Endodermal cell (in vitro differentiated cells): ENCODE measurements around the gene CYP27C1. TPM values are rescaled to one million over a fixed set of nuclear protein-coding genes. Genes with fewer than 3 reads are reported as not detected.
A peak's percentile ranks its signal among the peaks of the same experiment; 100 is the strongest.
"Not testable (repeated sequence)": the region's sequence is repeated elsewhere in the genome, so short reads cannot be mapped to it uniquely, and the experiment has no call there.

Experiments used
- DNase-seq: peaks from one replicate; pipeline ENCODE4 v3.0.0-alpha.2; 2017
- H3K27ac ChIP-seq: 2 replicates; pipeline ENCODE4 v1.5.1; 2013; ENCODE audit warnings: mild to moderate bottlenecking, low read depth, low read length, moderate library complexity
- H3K27me3 ChIP-seq: 2 replicates; pipeline ENCODE4 v1.6.1; 2013; ENCODE audit warnings: mild to moderate bottlenecking, low read length, moderate library complexity; ENCODE audit not compliant: insufficient read depth, control insufficient read depth, poor library complexity, severe bottlenecking
- H3K36me3 ChIP-seq: 2 replicates; pipeline ENCODE4 v1.7.0; 2013; ENCODE audit warnings: mild to moderate bottlenecking, low read length, moderate library complexity; ENCODE audit not compliant: control insufficient read depth, insufficient read depth
- H3K4me1 ChIP-seq: one replicate; pipeline ENCODE4 v1.7.0; 2013; ENCODE audit warnings: low read length; ENCODE audit not compliant: control insufficient read depth, insufficient read depth
- H3K4me3 ChIP-seq: 2 replicates; pipeline ENCODE4 v1.5.1; 2013; ENCODE audit warnings: mild to moderate bottlenecking, low read length, moderate library complexity
- H3K9ac ChIP-seq: 2 replicates; pipeline ENCODE4 v1.6.1; 2013; ENCODE audit warnings: mild to moderate bottlenecking, low read length, moderate library complexity; ENCODE audit not compliant: poor library complexity, severe bottlenecking; ENCODE audit errors: extremely low read depth
- H3K9me3 ChIP-seq: 2 replicates; pipeline ENCODE4 v1.6.1; 2013; ENCODE audit warnings: mild to moderate bottlenecking, low read length, moderate library complexity; ENCODE audit not compliant: control insufficient read depth
- H3K27ac Mint-ChIP-seq: 2 replicates; pipeline ENCODE4 v1.8.0; 2020; ENCODE audit warnings: mixed read lengths
- H3K27me3 Mint-ChIP-seq: 2 replicates; pipeline ENCODE4 v1.8.0; 2021; ENCODE audit warnings: mild to moderate bottlenecking, mixed read lengths; ENCODE audit not compliant: insufficient read depth
- H3K36me3 Mint-ChIP-seq: 2 replicates; pipeline ENCODE4 v1.8.0; 2020; ENCODE audit warnings: low read depth, mixed read lengths
- H3K4me1 Mint-ChIP-seq: 2 replicates; pipeline ENCODE4 v1.8.0; 2020; ENCODE audit warnings: mixed read lengths
- H3K4me3 Mint-ChIP-seq: 2 replicates; pipeline ENCODE4 v1.8.0; 2020; ENCODE audit warnings: mild to moderate bottlenecking, moderate library complexity, mixed read lengths
- H3K9me3 Mint-ChIP-seq: 2 replicates; pipeline ENCODE4 v1.8.0; 2020; ENCODE audit warnings: mild to moderate bottlenecking, mixed read lengths
- CTCF ChIP-seq: fragments of 200-600 bp; sonication (generic); conservative IDR thresholded peaks from 2 replicates; pipeline ENCODE4 v1.5.0; 2021; ENCODE audit warnings: antibody characterized with exemption, mild to moderate bottlenecking
- WGBS, 2 experiments: methylation state at CpG; one replicate each; pipeline versions ENCODE4 v1.1.5 to v1.1.7; 2013; ENCODE audit warnings: missing lambda C conversion rate in 2 of 2, mixed read lengths in 1 of 2; ENCODE audit not compliant: insufficient coverage in 1 of 2, insufficient read length in 1 of 2; 5-methylcytosine and 5-hydroxymethylcytosine counted together
- total RNA-seq, 2 donors: library from RNA; stranded (reverse); fragmentation: NEBNext Ultra II Directional in 1 of 2; extraction: Animal tissue kit (Norgen Biotek cat#: 25700) in 1 of 2; gene quantifications; 2 replicates in 1 of 2; 3 replicates in 1 of 2; pipeline ENCODE4 v1.2.1, GENCODE V29; 2021

The CYP27C1 gene
- total RNA-seq, 2 donors from 2014 or later = 4.4 to 4.9 TPM

- Mint-ChIP-seq H3K4me3 (no peak overlapping the region), H3K27me3 (no peaks in the 10 kb centered on the region), H3K9me3 (peaks cover 4% of the 10 kb centered on the region), H3K4me1 (peaks cover 22% of the 10 kb centered on the region), H3K27ac (no peak overlapping the region), H3K36me3 (no peaks in the 10 kb centered on the region)
- 90 to 100% methylated on average over 2 to 4 of the region's 4 CpGs for WGBS, 2 experiments
- Histone ChIP-seq H3K4me3 (no peak overlapping the region), H3K27ac (no peak overlapping the region), H3K27me3 (no peaks in the 10 kb centered on the region), H3K9me3 (no peaks in the 10 kb centered on the region), H3K9ac (no peak overlapping the region), H3K4me1 (no peaks in the 10 kb centered on the region), H3K36me3 (no peaks in the 10 kb centered on the region)
- no peak for DNase-seq
- TF ChIP-seq CTCF = no peak
These were observed 9.5 kb upstream of the CYP27C1 start for GRCh38 chr2:127229555-127229954.

DNA sequence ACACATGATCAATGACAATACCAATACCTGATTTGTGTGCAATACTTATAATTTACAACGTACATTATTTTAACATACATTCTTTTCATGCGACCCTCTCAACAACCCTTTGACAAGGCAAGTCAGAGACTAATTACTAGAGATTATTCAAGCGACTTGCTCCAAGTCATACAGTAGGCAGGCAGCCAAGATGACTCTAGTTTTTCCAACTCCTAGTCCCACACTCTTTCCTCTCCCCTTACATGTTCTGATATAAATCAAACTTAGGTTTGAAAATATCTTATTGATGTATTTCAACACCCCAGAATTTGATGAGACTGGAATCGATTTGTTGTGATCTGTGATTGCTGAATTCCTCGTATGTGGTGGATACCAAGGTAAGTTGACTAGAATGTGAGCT lies 8.0 kb upstream of the CYP27C1 start:
- Mint-ChIP-seq H3K36me3 (no peaks in the 10 kb centered on the region), H3K9me3 (peaks cover 4% of the 10 kb centered on the region), H3K27ac (no peak overlapping the region), H3K27me3 (peaks cover 1% of the 10 kb centered on the region), H3K4me3 (no peak overlapping the region), H3K4me1 (peaks cover 22% of the 10 kb centered on the region)
- DNase-seq = no peak
- Histone ChIP-seq H3K4me1 (no peaks in the 10 kb centered on the region), H3K9ac (no peak overlapping the region), H3K4me3 (no peak overlapping the region), H3K36me3 (no peaks in the 10 kb centered on the region), H3K27me3 (no peaks in the 10 kb centered on the region), H3K9me3 (no peaks in the 10 kb centered on the region), H3K27ac (no peak overlapping the region)
- TF ChIP-seq CTCF = no peak
- WGBS, 2 experiments = 94% methylated on average over 5 of the region's 5 CpGs

DNA sequence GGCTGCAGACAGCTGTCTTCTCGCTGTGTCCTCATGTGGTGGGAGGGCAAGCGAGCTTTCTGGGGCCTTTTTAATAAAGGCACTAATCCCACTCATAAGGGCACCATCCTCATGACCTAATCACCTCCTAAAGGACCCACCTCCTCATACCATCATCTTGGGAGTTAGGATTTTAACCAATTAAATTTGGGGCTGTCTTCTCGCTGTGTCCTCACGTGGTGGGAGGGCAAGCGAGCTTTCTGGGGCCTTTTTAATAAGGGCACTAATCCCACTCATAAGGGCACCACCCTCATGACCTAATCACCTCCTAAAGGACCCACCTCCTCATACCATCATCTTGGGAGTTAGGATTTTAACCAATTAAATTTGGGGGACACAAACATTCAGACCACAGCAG lies 7.2 kb upstream of the CYP27C1 start:
- H3K4me3 Mint-ChIP-seq, H3K36me3 ChIP-seq, H3K27me3 ChIP-seq, H3K9me3 Mint-ChIP-seq, H3K36me3 Mint-ChIP-seq, H3K27ac ChIP-seq, H3K27ac Mint-ChIP-seq, H3K9me3 ChIP-seq, H3K4me1 ChIP-seq, DNase-seq, H3K27me3 Mint-ChIP-seq, H3K4me3 ChIP-seq, H3K9ac ChIP-seq: not testable (repeated sequence)
- peaks cover 22% of the 10 kb centered on the region for H3K4me1 Mint-ChIP-seq
- 94 to 100% methylated on average over 3 to 5 of the region's 5 CpGs for WGBS, 2 experiments

GRCh38 chr2:127226520-127227263 lies 6.6 kb upstream of the CYP27C1 start:
- Histone ChIP-seq H3K4me3 (no peak overlapping the region), H3K4me1 (no peaks in the 10 kb centered on the region), H3K36me3 (no peaks in the 10 kb centered on the region), H3K27me3 (no peaks in the 10 kb centered on the region), H3K27ac (no peak overlapping the region), H3K9ac (no peak overlapping the region), H3K9me3 (no peaks in the 10 kb centered on the region)
- Mint-ChIP-seq H3K27me3 (peaks cover 1% of the 10 kb centered on the region), H3K4me1 (peaks cover 22% of the 10 kb centered on the region), H3K9me3 (peaks cover 4% of the 10 kb centered on the region), H3K27ac (no peak overlapping the region), H3K4me3 (no peak overlapping the region), H3K36me3 (no peaks in the 10 kb centered on the region)
- WGBS, 2 experiments = 77 to 87% methylated on average over 7 to 10 of the region's 10 CpGs
- DNase-seq = peak; percentile 61
- TF ChIP-seq CTCF = no peak
